SU-DHL-6 (cell line): ENCODE results near the gene SLC39A10.

ENCODE experiments used
- H2AFZ ChIP-seq: fragments of 200-600 bp; sonication (generic); 2 replicates; pipeline ENCODE4 v1.6.1; 2014; ENCODE audit warnings: low read depth, mild to moderate bottlenecking, moderate library complexity, mixed read lengths, antibody characterized with exemption, low read length; ENCODE audit not compliant: severe bottlenecking
- H3F3A ChIP-seq: fragments of 200-600 bp; shearing (Covaris generic); 2 replicates; pipeline ENCODE4 v1.6.0; 2016; ENCODE audit warnings: antibody characterized with exemption, mild to moderate bottlenecking; ENCODE audit not compliant: insufficient read depth
- H3K27ac ChIP-seq: fragments of 200-600 bp; sonication (generic); 2 replicates; pipeline ENCODE4 v1.5.1; 2016; ENCODE audit warnings: low read depth, mild to moderate bottlenecking, low read length, moderate library complexity, mixed read lengths
- H3K27me3 ChIP-seq: fragments of 200-600 bp; sonication (generic), shearing (Covaris generic); 2 replicates; pipeline ENCODE4 v1.6.0; 2014; ENCODE audit warnings: mild to moderate bottlenecking, low read length
- H3K36me3 ChIP-seq: fragments of 200-600 bp; sonication (generic); 2 replicates; pipeline ENCODE4 v1.6.1; 2014; ENCODE audit warnings: mild to moderate bottlenecking, low read length, mixed read lengths
- H3K4me2 ChIP-seq: fragments of 300-600, 200-600 bp; shearing (Covaris generic), sonication (generic); 2 replicates; pipeline ENCODE4 v1.6.0; 2014; ENCODE audit warnings: low read length, low read depth, mild to moderate bottlenecking; ENCODE audit not compliant: poor library complexity, severe bottlenecking
- H3K4me3 ChIP-seq: fragments of 200-600 bp; sonication (generic); 2 replicates; pipeline ENCODE4 v1.5.1; 2014; ENCODE audit warnings: antibody characterized with exemption, low read length, mild to moderate bottlenecking, mixed read lengths; ENCODE audit not compliant: insufficient read depth, poor library complexity, severe bottlenecking
- H3K79me2 ChIP-seq: fragments of 200-600 bp; sonication (generic); 2 replicates; pipeline ENCODE4 v1.6.1; 2014; ENCODE audit warnings: mild to moderate bottlenecking, low read length, moderate library complexity; ENCODE audit not compliant: insufficient read depth
- H3K9ac ChIP-seq: fragments of 200-600 bp; sonication (generic); 2 replicates; pipeline ENCODE4 v1.7.0; 2014; ENCODE audit warnings: mild to moderate bottlenecking, low read length
- H3K9me2 ChIP-seq: fragments of 200-600 bp; sonication (generic); replicated peaks from 2 replicates; pipeline ENCODE4 v1.6.1; 2014; ENCODE audit warnings: low read length; ENCODE audit not compliant: insufficient read depth
- H3K9me3 ChIP-seq: fragments of 200-600 bp; sonication (generic); 2 replicates; pipeline ENCODE4 v1.6.1; 2014; ENCODE audit warnings: low read length, mixed read lengths; ENCODE audit not compliant: insufficient read depth
- H4K20me1 ChIP-seq: fragments of 200-600 bp; sonication (generic); 2 replicates; pipeline ENCODE4 v1.6.1; 2014; ENCODE audit warnings: low read depth, mild to moderate bottlenecking, antibody characterized with exemption, low read length, moderate library complexity, mixed read lengths
- CTCF ChIP-seq: fragments of 200-600 bp; sonication (generic); IDR thresholded peaks from one replicate; pipeline ENCODE4 v1.5.1; 2017; ENCODE audit warnings: antibody characterized with exemption, mild to moderate bottlenecking, low read length, moderate library complexity; ENCODE audit not compliant: insufficient read depth, poor library complexity, severe bottlenecking
- EZH2phosphoT487 ChIP-seq: fragments of 200-600 bp; sonication (generic), shearing (Covaris generic); conservative IDR thresholded peaks from 2 replicates; pipeline ENCODE4 v1.6.1; 2018; ENCODE audit warnings: mild to moderate bottlenecking, antibody characterized with exemption, low read length, moderate library complexity, mixed read lengths

The SLC39A10 gene

GRCh38 chr2:195620501-195620900 lies 36.5 kb upstream of the SLC39A10 start:
- no peaks in the 10 kb centered on the region for H3K36me3 ChIP-seq
- no peaks in the 10 kb centered on the region for H3F3A ChIP-seq
- no peaks in the 10 kb centered on the region for H4K20me1 ChIP-seq
- no peak overlapping the region for H3K4me2 ChIP-seq
- no peak overlapping the region for H2AFZ ChIP-seq
- H3K9ac ChIP-seq, result no peak overlapping the region
- H3K9me2 ChIP-seq, result no peaks in the 10 kb centered on the region
- H3K27ac ChIP-seq, result no peak overlapping the region
- H3K9me3 ChIP-seq, result no peaks in the 10 kb centered on the region
- no peak overlapping the region for H3K4me3 ChIP-seq
- H3K27me3 ChIP-seq, result no peaks in the 10 kb centered on the region
- TF ChIP-seq CTCF (no peak), EZH2phosphoT487 (no peak)
- no peaks in the 10 kb centered on the region for H3K79me2 ChIP-seq

DNA sequence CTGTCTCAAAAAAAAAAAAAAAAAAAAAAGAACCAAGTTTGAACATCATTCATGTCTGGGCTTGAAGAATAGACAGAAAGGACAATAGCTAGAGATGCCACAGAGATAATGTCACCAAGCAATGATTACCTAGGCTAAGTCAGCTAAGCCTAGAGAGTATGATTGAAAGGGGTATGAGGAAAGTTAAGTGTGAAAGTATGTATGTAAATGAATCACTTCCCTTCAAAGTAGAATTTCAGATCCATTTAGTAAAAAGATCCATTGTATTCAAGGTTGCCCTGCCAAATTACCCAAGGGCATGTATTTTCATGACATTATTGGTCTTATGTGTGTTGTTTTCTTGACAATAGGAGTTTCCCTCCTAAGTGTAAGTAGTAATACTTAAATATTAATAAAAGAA lies 34.1 kb upstream of the SLC39A10 start:
- H3F3A ChIP-seq, result no peaks in the 10 kb centered on the region
- H3K4me2 ChIP-seq, result no peak overlapping the region
- H3K4me3 ChIP-seq, result no peak overlapping the region
- H4K20me1 ChIP-seq, result no peaks in the 10 kb centered on the region
- H3K9me2 ChIP-seq, result no peaks in the 10 kb centered on the region
- no peak overlapping the region for H3K9ac ChIP-seq
- TF ChIP-seq EZH2phosphoT487, result no peak
- TF ChIP-seq CTCF, result no peak
- no peaks in the 10 kb centered on the region for H3K36me3 ChIP-seq
- no peak overlapping the region for H2AFZ ChIP-seq
- no peaks in the 10 kb centered on the region for H3K79me2 ChIP-seq
- no peaks in the 10 kb centered on the region for H3K9me3 ChIP-seq
- H3K27me3 ChIP-seq, result no peaks in the 10 kb centered on the region
- H3K27ac ChIP-seq, result no peak overlapping the region

DNA sequence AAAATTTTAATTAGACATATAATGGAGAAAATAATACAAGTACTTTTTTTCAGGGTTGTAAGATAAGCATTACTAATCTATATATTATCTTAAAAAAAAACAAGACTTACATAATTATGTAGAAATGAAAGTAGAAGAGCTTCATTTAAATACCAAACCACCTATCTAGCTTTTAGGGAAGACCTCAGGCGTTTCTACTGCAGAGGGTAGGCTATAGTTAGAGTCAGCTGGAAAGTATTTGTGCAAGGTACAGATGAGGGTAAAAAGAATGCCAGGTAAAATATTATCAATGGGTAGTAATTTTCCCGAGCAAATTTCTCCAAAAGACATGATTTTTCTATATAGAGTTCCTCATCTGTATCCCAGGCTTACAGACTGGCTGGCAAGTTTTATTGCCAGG lies 30.5 kb upstream of the SLC39A10 start:
- H3K9ac ChIP-seq, result no peak overlapping the region
- TF ChIP-seq CTCF (no peak), EZH2phosphoT487 (no peak)
- no peaks in the 10 kb centered on the region for H4K20me1 ChIP-seq
- no peak overlapping the region for H2AFZ ChIP-seq
- no peaks in the 10 kb centered on the region for H3K9me3 ChIP-seq
- H3F3A ChIP-seq, result no peaks in the 10 kb centered on the region
- H3K36me3 ChIP-seq, result no peaks in the 10 kb centered on the region
- H3K79me2 ChIP-seq, result no peaks in the 10 kb centered on the region
- H3K4me2 ChIP-seq, result no peak overlapping the region
- no peak overlapping the region for H3K4me3 ChIP-seq
- no peak overlapping the region for H3K27ac ChIP-seq
- H3K9me2 ChIP-seq, result no peaks in the 10 kb centered on the region
- no peaks in the 10 kb centered on the region for H3K27me3 ChIP-seq

DNA sequence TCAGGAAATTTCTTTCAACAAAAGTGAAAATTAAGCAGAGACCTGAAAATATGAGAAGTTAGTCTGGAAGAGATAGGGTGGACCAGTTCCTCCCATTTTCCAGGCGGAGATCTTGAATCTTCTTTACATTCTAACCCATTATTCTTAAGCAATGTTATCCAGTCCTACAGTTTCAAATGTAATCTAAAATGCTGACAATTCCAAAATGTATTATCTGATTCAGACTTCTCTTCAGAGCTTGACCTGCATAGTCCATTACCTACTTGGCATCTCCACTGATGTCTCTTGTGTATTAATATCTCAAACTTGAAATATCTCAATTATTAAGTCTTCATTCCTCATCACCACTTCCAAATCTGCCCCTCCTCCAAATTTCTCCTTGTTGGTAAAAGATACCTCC lies 28.4 kb upstream of the SLC39A10 start:
- Histone ChIP-seq H3K27me3 (no peaks in the 10 kb centered on the region), H3K27ac (no peak overlapping the region), H4K20me1 (no peaks in the 10 kb centered on the region), H3K36me3 (no peaks in the 10 kb centered on the region), H3K4me3 (no peak overlapping the region), H3K9ac (no peak overlapping the region), H3K9me2 (no peaks in the 10 kb centered on the region), H3K4me2 (no peak overlapping the region), H2AFZ (no peak overlapping the region), H3K79me2 (no peaks in the 10 kb centered on the region), H3F3A (no peaks in the 10 kb centered on the region), H3K9me3 (no peaks in the 10 kb centered on the region)
- TF ChIP-seq CTCF (no peak), EZH2phosphoT487 (no peak)
